ENCODE measurements around the gene CTNNAL1.
"Not testable (repeated sequence)": the region's sequence is repeated elsewhere in the genome, so short reads cannot be mapped to it uniquely, and the experiment has no call there.

The CTNNAL1 gene

DNA sequence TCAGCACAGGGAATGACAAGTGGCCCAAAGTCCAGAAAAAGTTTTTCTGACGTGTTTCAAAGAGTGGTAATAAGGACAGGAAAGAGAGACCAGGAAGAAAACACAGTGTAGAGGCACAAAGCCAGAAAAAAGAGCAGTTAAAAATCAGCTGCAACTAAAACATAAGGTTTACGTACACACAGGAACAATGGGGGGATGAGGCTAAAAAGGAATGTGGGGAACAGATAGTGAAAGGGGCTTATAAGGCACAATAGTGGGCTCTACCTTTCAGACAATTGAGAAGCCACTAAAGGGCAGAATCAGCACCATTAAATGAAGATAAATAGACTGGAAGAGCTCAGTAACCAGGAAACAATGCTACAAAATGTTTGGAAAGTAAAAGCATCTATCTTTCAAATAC lies 84.9 kb downstream of the CTNNAL1 start:
- DNase-seq (ENCODE audit: low spot score) = no peak

DNA sequence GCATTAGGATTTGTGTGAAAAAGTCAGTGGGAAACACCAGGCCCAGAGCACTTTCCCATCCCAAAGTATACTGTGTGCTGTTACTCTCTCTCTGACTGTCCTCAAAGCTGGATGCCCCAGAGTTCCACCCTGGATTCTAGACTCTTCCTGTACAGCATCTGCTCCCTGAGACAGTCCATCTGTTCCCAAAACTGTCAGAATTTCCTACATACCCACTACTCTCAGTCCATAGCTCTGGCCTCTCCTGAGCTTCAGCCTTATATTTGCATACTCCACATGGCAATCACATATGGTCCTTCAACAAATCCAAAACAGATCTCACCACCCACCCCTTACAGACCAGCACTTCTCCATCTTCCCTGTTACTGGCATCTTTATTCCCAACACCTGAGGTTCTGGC lies 88.8 kb downstream of the CTNNAL1 start:
- no peak for DNase-seq (ENCODE audit: low spot score)

DNA sequence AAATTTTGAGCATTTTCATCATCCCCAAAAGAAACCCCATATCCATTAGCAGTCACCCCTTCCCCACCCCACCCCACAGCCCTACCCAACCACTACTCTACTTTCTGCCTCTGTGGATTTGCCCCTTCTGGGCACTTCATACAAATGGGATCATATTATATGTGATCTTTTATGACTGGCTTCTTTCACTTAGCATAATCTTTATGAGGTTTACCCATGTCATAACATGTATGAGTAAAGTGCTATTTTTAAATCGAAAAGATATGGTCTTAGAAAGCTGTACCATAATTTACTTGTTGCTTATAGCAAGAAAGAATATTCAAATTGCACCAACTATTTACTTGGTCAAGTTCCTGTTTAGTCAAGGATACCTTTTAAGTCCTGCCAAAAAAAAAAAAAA lies 92.1 kb downstream of the CTNNAL1 start:
- no peak for DNase-seq (ENCODE audit: low spot score)

- not testable (repeated sequence) for DNase-seq (ENCODE audit: low spot score)
These were observed 92.9 kb downstream of the CTNNAL1 start for GRCh38 chr9:108920401-108920800.

- no peak for DNase-seq (ENCODE audit: low spot score)
These were observed 93.8 kb downstream of the CTNNAL1 start for GRCh38 chr9:108919517-108919916.

DNA sequence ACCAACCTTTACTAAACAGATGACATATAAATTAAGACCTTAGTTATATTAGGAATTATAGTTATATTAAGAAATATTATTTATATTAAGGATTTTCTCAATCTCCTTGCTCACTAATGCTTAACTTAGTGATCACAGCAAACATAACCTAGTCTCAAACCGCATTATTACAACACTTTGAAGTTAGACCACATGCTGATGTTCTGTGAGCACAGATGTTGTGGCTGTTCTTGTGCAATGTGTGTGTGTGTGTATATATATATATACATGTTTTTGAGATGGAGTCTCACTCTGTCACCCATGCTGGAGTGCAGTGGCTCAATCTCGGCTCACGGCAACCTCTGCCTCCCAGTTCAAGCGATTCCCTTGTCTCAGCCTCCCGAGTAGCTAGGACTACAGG lies 99.9 kb downstream of the CTNNAL1 start:
- DNase-seq (ENCODE audit: low spot score) = no peak

DNA sequence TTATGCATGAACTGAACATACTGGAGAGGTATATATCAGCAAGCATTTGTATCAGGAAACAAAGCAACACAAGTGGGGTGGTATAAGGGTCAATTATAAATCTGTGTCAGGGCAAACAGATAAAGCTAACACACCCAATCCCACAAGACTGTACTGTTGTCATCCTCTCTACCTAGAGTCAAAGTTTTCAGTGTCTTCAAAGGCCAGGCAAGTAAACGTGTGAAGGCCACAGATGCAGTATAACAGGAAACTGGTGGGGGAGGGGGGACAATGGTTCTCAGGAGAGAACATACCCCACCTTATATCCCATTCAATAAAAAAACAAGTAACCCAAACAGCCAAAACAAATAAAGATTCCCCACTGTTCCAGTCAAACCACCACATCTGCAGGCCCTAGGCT lies 101.5 kb downstream of the CTNNAL1 start:
- DNase-seq (ENCODE audit: low spot score) = no peak

GRCh38 chr9:108910914-108911313 lies 102.4 kb downstream of the CTNNAL1 start:
- DNase-seq (ENCODE audit: low spot score) = no peak

GRCh38 chr9:108910402-108910801 lies 102.9 kb downstream of the CTNNAL1 start:
- no peak for DNase-seq (ENCODE audit: low spot score)

- no peak for DNase-seq (ENCODE audit: low spot score)
These were observed 107.8 kb downstream of the CTNNAL1 start for GRCh38 chr9:108905494-108905893.

DNA sequence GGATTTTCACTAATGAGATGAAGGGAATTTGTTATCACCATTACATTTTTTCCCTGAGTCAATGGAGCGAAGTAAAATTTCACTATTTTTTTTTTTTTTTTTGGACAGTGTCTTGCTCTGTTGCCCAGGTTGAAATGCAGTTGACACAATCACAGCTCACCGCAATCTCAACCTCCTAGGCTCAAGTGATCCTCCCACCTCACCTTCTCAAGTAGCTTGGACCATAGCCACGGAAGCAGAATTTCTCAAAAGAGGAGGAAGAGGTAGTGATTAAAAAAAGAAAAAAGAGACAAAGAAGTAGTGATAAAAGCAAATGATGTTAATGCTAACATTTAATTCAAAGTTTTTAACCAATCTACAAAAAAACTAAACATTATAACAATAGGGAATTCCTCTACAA lies 109.1 kb downstream of the CTNNAL1 start:
- no peak for DNase-seq (ENCODE audit: low spot score)

DNA sequence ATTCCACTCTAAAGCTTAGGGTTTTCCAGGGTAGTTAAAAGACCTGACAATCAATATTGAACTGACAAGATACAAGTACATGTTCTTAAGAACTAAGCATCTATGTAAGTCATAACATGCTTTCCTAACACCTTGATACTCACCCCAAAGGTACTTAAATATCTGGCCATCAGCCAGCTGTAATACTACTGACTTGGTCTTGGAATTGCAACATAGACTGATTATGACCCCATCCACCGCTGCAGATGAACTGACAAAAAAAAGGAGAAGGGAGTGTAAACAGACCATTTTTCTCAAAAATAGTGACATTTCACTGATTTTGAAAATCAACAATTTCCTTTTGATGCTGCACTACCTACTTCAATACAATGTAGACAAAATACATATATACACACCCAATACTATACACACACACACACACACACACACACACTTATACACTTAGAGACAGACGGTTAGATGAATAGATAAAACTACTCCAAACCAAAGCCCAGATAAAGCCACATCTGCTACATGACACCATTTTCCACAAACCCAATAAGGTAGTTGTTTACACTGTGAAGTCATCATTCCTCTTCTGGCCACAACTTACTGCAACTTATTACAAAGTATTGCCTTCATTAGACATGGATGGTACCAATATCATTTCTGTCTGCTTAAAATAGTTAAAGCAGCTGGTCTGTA lies 109.7 kb downstream of the CTNNAL1 start:
- no peak for DNase-seq (ENCODE audit: low spot score)

DNA sequence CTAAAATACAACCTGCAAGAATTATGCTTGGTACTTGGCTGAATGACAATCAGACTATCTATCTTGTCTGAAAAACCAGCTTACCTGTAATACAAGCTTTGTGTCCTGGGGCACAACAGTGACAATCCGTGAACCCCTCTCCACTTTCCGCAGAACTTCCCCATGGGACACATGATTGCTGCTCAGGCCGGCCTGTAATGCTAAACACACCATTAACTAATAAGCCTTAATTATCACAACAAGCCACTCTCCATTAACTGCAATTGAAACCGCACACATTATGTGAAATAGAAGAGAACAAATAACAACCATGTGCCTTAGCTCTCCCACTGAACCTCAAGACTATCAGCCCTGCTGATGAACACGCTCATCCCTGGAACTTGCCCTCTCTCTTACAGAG lies 113.1 kb downstream of the CTNNAL1 start:
- no peak for DNase-seq (ENCODE audit: low spot score)

DNA sequence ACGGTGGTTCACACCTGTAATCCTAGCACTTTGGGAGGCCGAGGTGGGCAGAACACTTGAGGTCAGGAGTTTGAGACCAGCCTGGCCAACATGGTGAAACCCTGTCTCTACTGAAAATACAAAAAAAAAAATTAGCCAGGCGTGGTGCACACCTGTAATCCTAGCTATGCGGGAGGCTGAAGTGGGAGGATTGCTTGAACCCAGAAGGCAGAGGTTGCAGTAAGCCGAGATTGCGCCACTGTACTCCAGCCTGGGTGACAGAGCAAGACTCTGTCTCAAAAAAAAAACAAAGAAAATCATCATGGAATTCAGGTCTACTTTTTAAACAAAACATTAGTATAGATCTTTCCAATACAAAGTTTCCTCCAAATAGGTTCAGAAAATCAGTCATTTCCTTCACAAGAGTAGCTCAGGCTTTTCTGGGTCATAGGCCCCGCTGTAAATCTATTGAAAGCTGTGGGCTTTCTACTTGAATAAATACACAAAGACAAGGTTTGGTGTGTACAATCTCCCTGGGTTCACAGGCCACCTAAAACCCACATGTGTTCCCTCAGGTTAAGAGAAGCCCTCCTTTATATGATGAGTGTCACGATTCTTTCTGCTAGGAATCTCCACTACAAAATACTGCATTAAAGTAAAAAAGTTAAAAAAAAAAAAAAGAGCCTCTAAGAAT lies 114.1 kb downstream of the CTNNAL1 start:
- not testable (repeated sequence) for DNase-seq (ENCODE audit: low spot score)

DNA sequence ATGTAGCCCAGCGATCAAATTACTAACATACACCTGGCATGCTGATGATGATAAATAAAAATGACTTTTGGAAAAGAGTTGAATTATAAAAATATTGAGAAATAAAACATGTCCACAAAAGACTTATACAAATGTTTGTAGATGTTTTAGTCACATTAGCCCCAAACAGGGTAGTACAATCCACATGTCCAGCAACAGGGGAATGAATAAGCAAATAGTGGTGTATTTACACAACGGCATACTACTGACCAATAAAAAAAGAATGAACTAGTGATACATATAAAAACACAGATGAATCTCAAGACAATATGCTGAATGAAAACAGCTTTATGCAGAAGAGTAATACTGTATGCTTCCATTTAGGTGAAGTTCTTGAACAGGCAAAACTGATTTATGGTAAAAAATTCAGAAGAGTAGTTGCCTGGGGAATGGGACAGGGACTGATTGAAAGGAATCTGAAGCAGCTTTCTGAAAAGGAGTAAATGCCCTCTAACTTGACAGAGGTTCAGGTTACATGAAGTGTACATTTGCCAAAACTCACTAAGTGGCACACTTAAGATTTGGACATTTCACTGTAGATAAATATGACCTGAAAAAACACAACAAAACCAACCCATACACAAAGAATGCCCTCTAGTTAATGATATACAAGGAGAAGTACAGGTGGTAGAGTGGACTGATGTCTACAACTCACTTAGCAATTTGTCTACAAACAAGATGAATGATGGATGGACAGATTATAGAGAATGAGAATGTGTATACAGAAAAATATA lies 115.8 kb downstream of the CTNNAL1 start:
- DNase-seq (ENCODE audit: low spot score) = no peak

- DNase-seq (ENCODE audit: low spot score) = no peak
These were observed 118.9 kb downstream of the CTNNAL1 start for GRCh38 chr9:108894225-108894997.

Measured in kidney tubule cell (primary cell).